GM15510 (cell line): ENCODE results near the gene OR7G3.

ENCODE experiments used
- POLR2A ChIP-seq: IDR thresholded peaks from 3 replicates; pipeline ENCODE4 v1.6.1; 2011; ENCODE audit warnings: borderline replicate concordance; ENCODE audit not compliant: insufficient read length; ENCODE audit errors: extremely low read depth

The OR7G3 gene

GRCh38 chr19:9130965-9131364 is 4.2 kb upstream of the OR7G3 start:
- no peak for TF ChIP-seq POLR2A

GRCh38 chr19:9128171-9128570 is 1.4 kb upstream of the OR7G3 start:
- no peak for TF ChIP-seq POLR2A

DNA sequence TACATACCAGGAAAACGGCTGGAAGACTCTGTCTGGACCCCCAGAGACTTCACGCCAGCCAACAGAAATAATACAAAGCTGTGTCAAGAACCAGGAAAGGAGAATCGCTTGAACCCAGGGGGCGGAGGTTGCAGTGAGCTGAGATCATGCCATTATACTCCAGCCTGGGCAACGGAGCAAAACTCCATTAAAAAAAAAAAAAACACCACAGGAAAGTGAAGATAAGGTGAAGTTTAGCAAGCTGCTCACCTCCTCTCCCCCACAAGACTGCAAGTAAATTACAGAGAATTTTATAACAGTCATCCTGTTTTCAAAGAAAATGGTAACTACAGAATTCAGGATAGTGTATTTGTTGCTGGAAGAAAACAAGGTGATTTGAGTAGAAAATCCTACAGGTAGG is 10.2 kb downstream of the OR7G3 start:
- TF ChIP-seq POLR2A: no peak

GRCh38 chr19:9115307-9115813 is 11.4 kb downstream of the OR7G3 start, which contains the start of gene OR7G1:
OR7G1 (minus strand) TSS chr19:9115763; CDS start chr19:9115763, 0 bp downstream.
- TF ChIP-seq POLR2A: no peak

GRCh38 chr19:9109959-9110358 is 16.8 kb downstream of the OR7G3 start:
- TF ChIP-seq POLR2A: no peak

GRCh38 chr19:9107375-9107774 is 19.4 kb downstream of the OR7G3 start, which contains the start of gene OR7G2:
OR7G2 (minus strand) TSS chr19:9107475; CDS start chr19:9103243, 4,232 bp downstream.
- TF ChIP-seq POLR2A: no peak

DNA sequence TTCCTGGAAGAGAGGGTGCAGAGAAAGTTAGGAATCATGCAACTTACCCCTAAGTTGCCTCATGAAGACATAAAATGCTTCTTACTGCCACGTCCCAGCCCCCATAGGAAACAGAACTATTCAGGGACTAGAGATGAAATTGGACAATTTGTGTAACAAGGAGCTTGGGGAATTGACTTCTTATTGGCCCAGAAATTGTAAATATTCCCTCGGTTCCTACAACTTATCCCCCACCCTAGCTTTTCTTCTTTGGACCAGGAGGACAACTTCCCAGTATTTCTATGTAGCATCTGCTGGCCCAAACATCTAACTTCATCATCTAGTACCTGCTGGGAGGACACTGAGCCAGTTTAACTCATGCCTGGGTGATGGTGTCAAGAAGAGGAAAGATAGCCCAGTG is 40.0 kb downstream of the OR7G3 start, which contains the start of gene OR1M1:
Gene OR1M1, plus strand, starts transcription at position 301 of the 400 bp plus-strand sequence. CDS start 6,184 bp downstream, outside the sequence.
- no peak for TF ChIP-seq POLR2A

GRCh38 chr19:9078651-9079050 is 48.1 kb downstream of the OR7G3 start:
- no peak for TF ChIP-seq POLR2A

DNA sequence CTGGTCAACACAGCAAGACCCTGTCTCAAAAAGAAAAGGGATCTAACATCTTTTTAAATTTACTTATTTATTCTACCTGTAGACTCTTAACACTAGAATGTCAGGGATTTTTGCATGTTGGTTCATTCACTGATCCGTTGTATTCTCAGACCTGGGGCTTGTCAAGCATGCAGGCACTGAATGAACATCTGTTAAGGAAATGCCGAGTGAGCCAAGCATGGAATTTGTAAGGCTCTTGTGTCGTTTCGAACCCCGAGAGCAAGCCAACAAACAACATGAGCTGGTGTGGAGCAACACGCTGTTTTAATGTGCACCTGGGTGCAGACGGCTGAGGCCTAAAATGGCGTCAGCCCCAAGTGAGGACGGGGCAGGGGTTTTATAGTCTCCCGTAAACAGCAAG is 49.8 kb downstream of the OR7G3 start:
- TF ChIP-seq POLR2A: no peak
